Liver (tissue), 9 donors: ENCODE results near the gene CACNA1A. TPM values are rescaled to one million over a fixed set of nuclear protein-coding genes. Genes with fewer than 3 reads are reported as not detected.

Experiments used
- DNase-seq: peaks from one replicate; pipeline ENCODE4 v3.0.0-alpha.2; 2017; ENCODE audit warnings: low spot score
- H3K27ac ChIP-seq, 2 donors: one replicate each; pipeline ENCODE4 v1.7.0; 2013; ENCODE audit warnings: inconsistent platforms in 2 of 2, low read length in 2 of 2, control low read depth in 1 of 2, low read depth in 1 of 2, mild to moderate bottlenecking in 1 of 2
- H3K27me3 ChIP-seq, 4 donors: one replicate each; pipeline versions ENCODE4 v1.6.1 to v1.7.0; 2013; ENCODE audit warnings: low read length in 3 of 4, inconsistent platforms in 1 of 4, mild to moderate bottlenecking in 1 of 4, moderate library complexity in 1 of 4; ENCODE audit not compliant: control insufficient read depth in 4 of 4, insufficient read depth in 4 of 4
- H3K36me3 ChIP-seq, 4 donors: one replicate each; pipeline versions ENCODE4 v1.6.1 to v1.7.0; 2013; ENCODE audit warnings: low read length in 3 of 4, mild to moderate bottlenecking in 3 of 4, low read depth in 1 of 4, moderate library complexity in 1 of 4; ENCODE audit not compliant: control insufficient read depth in 4 of 4, insufficient read depth in 3 of 4
- H3K4me1 ChIP-seq, 4 donors: one replicate each; pipeline versions ENCODE4 v1.6.1 to v1.7.0; 2013; ENCODE audit warnings: low read length in 3 of 4, mild to moderate bottlenecking in 3 of 4, moderate library complexity in 1 of 4; ENCODE audit not compliant: control insufficient read depth in 4 of 4, insufficient read depth in 4 of 4
- H3K4me3 ChIP-seq, 3 donors: one replicate each; pipeline versions ENCODE4 v1.6.1 to v1.7.0; 2013; ENCODE audit warnings: low read length in 3 of 3, control low read depth in 1 of 3, low read depth in 1 of 3, mild to moderate bottlenecking in 1 of 3
- H3K9ac ChIP-seq, 2 donors: one replicate each; pipeline ENCODE4 v1.7.0; 2013; ENCODE audit warnings: low read length in 2 of 2, mild to moderate bottlenecking in 2 of 2, moderate library complexity in 2 of 2, control low read depth in 1 of 2, low read depth in 1 of 2
- H3K9me3 ChIP-seq, 4 donors: one replicate each; pipeline versions ENCODE4 v1.6.1 to v1.7.0; 2013; ENCODE audit warnings: low read length in 3 of 4; ENCODE audit not compliant: control insufficient read depth in 4 of 4
- ATF3 ChIP-seq: IDR thresholded peaks from 2 replicates; pipeline ENCODE4 v1.6.1; 2016; ENCODE audit warnings: antibody characterized with exemption
- EGR1 ChIP-seq, 2 donors: IDR thresholded peaks; 2 replicates each; pipeline ENCODE4 v1.6.1; 2016 to 2018; ENCODE audit warnings: antibody characterized with exemption in 2 of 2, low read depth in 2 of 2
- FOXA1 ChIP-seq: IDR thresholded peaks from 2 replicates; pipeline ENCODE4 v1.6.1; 2016; ENCODE audit warnings: antibody characterized with exemption
- FOXA2 ChIP-seq: IDR thresholded peaks from 2 replicates; pipeline ENCODE4 v1.6.1; 2016; ENCODE audit warnings: antibody characterized with exemption
- GABPA ChIP-seq, 2 donors: IDR thresholded peaks in 1 of 2; conservative IDR thresholded peaks in 1 of 2; 2 replicates each; pipeline ENCODE4 v1.6.1; 2016; ENCODE audit warnings: antibody characterized with exemption in 2 of 2, mild to moderate bottlenecking in 1 of 2, moderate library complexity in 1 of 2
- HNF4A ChIP-seq, 2 donors: conservative IDR thresholded peaks; 2 replicates each; pipeline ENCODE4 v1.6.1; 2016; ENCODE audit warnings: antibody characterized with exemption in 2 of 2, mild to moderate bottlenecking in 2 of 2
- HNF4G ChIP-seq: IDR thresholded peaks from 2 replicates; pipeline ENCODE4 v1.6.1; 2016; ENCODE audit warnings: antibody characterized with exemption
- MAX ChIP-seq: IDR thresholded peaks from 2 replicates; pipeline ENCODE4 v1.6.1; 2016; ENCODE audit warnings: antibody characterized with exemption
- NR2F2 ChIP-seq: IDR thresholded peaks from 2 replicates; pipeline ENCODE4 v1.6.1; 2016; ENCODE audit warnings: antibody characterized with exemption
- RXRA ChIP-seq, 2 donors: IDR thresholded peaks; 2 replicates each; pipeline ENCODE4 v1.6.1; 2017 to 2018; ENCODE audit warnings: antibody characterized with exemption in 2 of 2, mild to moderate bottlenecking in 1 of 2
- SP1 ChIP-seq: IDR thresholded peaks from 2 replicates; pipeline ENCODE4 v1.6.1; 2018; ENCODE audit warnings: antibody characterized with exemption, mild to moderate bottlenecking
- TAF1 ChIP-seq: conservative IDR thresholded peaks from 2 replicates; pipeline ENCODE4 v1.6.1; 2016; ENCODE audit warnings: antibody characterized with exemption, mild to moderate bottlenecking
- YY1 ChIP-seq: IDR thresholded peaks from 2 replicates; pipeline ENCODE4 v1.6.1; 2016; ENCODE audit warnings: antibody characterized with exemption, mild to moderate bottlenecking
- ZBTB33 ChIP-seq: IDR thresholded peaks from 2 replicates; pipeline ENCODE4 v1.6.1; 2016; ENCODE audit warnings: antibody characterized with exemption
- WGBS: extraction: QIAGEN DNeasy Blood & Tissue Kit; methylation state at CpG from one replicate; pipeline ENCODE4 v1.1.7; 2013; 5-methylcytosine and 5-hydroxymethylcytosine counted together
- polyA plus RNA-seq, 2 donors: library from polyadenylated mRNA; stranded (reverse) in 1 of 2; unstranded in 1 of 2; fragments of 200-250 nt in 1 of 2; fragments of >200 nt in 1 of 2; fragmentation: Nextera tagmentation in 1 of 2; extraction: Ambion mirVana in 1 of 2; gene quantifications; one replicate each; pipeline versions ENCODE4 v1.2.1 to v1.2.3, GENCODE V29; 2013 to 2015
- total RNA-seq, 2 donors: library from RNA; depleted of rRNA; stranded (reverse); fragments of >200 nt; gene quantifications; one replicate each; pipeline ENCODE4 v1.2.3, GENCODE V29; 2014
- TF ChIP-seq, protein P1 (sequence below): IDR thresholded peaks from 2 replicates; pipeline ENCODE4 v1.6.1; 2016; ENCODE audit warnings: antibody characterized with exemption, mild to moderate bottlenecking
- donor health status: healthy.
- donor health status: healthy.
- donor health status: healthy.
- donor health status: healthy.
- donor health status: healthy.

CACNA1A gene
- total and polyA plus RNA-seq, 4 donors = 0.09 to 0.17 (median 0.17) TPM; not detected in 1

DNA sequence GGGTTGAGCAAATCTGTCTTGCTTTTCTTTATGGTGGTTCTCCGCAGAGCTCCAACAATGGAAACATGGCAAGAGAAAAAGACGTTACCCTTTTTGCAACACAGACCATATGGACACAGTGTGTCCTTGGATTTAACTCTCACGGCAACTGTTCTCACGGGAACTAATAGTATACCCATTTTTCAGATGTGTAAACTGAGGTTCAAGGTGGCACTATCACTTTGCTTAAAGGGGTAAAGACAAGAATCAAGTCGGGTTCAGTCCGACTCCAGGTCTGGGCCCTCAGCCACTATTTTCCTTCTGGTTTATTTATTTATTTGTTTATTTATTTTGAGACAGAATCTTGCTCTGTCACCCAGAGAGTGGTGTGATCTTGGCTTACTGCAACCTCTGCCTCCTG is 176.0 kb downstream of the CACNA1A start:
- H3K27ac ChIP-seq = no peak overlapping the region
- peaks cover 0 to 3% (median 0%) of the 10 kb centered on the region in 4 donors for H3K27me3 ChIP-seq
- WGBS = 90% methylated on average over 6 of the region's 6 CpGs
- no peaks in the 10 kb centered on the region for H3K4me1 ChIP-seq
- peaks cover 0 to 13% (median 7%) of the 10 kb centered on the region in 4 donors for H3K9me3 ChIP-seq
- no peak overlapping the region for H3K9ac ChIP-seq
- H3K4me3 ChIP-seq = no peak overlapping the region
- TF ChIP-seq, protein P1, sequence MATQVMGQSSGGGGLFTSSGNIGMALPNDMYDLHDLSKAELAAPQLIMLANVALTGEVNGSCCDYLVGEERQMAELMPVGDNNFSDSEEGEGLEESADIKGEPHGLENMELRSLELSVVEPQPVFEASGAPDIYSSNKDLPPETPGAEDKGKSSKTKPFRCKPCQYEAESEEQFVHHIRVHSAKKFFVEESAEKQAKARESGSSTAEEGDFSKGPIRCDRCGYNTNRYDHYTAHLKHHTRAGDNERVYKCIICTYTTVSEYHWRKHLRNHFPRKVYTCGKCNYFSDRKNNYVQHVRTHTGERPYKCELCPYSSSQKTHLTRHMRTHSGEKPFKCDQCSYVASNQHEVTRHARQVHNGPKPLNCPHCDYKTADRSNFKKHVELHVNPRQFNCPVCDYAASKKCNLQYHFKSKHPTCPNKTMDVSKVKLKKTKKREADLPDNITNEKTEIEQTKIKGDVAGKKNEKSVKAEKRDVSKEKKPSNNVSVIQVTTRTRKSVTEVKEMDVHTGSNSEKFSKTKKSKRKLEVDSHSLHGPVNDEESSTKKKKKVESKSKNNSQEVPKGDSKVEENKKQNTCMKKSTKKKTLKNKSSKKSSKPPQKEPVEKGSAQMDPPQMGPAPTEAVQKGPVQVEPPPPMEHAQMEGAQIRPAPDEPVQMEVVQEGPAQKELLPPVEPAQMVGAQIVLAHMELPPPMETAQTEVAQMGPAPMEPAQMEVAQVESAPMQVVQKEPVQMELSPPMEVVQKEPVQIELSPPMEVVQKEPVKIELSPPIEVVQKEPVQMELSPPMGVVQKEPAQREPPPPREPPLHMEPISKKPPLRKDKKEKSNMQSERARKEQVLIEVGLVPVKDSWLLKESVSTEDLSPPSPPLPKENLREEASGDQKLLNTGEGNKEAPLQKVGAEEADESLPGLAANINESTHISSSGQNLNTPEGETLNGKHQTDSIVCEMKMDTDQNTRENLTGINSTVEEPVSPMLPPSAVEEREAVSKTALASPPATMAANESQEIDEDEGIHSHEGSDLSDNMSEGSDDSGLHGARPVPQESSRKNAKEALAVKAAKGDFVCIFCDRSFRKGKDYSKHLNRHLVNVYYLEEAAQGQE = no peak
- TF ChIP-seq EGR1 (IDR thresholded peaks at IDR 0.05; ENCODE audit: low read depth in 2 of 2) (no peak), ZBTB33 (no peak), NR2F2 (no peak), RXRA (IDR thresholded peaks at IDR 0.05) (no peak), HNF4A (conservative IDR thresholded peaks at IDR 0.05) (no peak), HNF4G (no peak), YY1 (no peak), MAX (no peak), SP1 (no peak), TAF1 (no peak), GABPA (IDR thresholded peaks at IDR 0.05 in 1 of 2, conservative IDR thresholded peaks at IDR 0.05 in 1 of 2) (no peak), FOXA2 (no peak), ATF3 (no peak), FOXA1 (no peak)
- no peak for DNase-seq
- no peaks in the 10 kb centered on the region for H3K36me3 ChIP-seq

GRCh38 chr19:13329766-13330165 is 176.5 kb downstream of the CACNA1A start:
- Histone ChIP-seq H3K4me3 (no peak overlapping the region), H3K27me3 (no peaks in the 10 kb centered on the region), H3K9me3 (peaks cover 0 to 13% (median 7%) of the 10 kb centered on the region in 4 donors), H3K4me1 (no peaks in the 10 kb centered on the region), H3K27ac (no peak overlapping the region), H3K9ac (no peak overlapping the region), H3K36me3 (no peaks in the 10 kb centered on the region)
- TF ChIP-seq MAX = no peak
- TF ChIP-seq HNF4G = no peak
- TF ChIP-seq ATF3 = no peak
- WGBS = 74% methylated on average over 6 of the region's 6 CpGs
- no peak for DNase-seq
